Heart right ventricle (tissue), 16 donors: ENCODE measurements around the gene CTSK. TPM values are rescaled to one million over a fixed set of nuclear protein-coding genes. Genes with fewer than 3 reads are reported as not detected.

Experiments used
- ATAC-seq, 8 donors: fragments of 200-7000 bp; cut with Tn5 transposase; one replicate each; pipeline ENCODE4 v1.9.1; 2020; ENCODE audit warnings: mild to moderate bottlenecking in 8 of 8, moderate library complexity in 8 of 8, moderate number of reproducible peaks in 1 of 8
- DNase-seq, 2 donors: peaks; one replicate each; pipeline ENCODE4 v3.0.0-alpha.2; 2020
- H3K27ac ChIP-seq, 10 donors: fragments of 200-600 bp; sonication (generic) in 2 of 10; one replicate each; pipeline versions ENCODE4 v1.5.0 to v1.8.0; 2020 to 2022; ENCODE audit warnings: mild to moderate bottlenecking in 3 of 10
- H3K27me3 ChIP-seq, 7 donors: fragments of 200-600 bp; one replicate each; pipeline ENCODE4 v1.8.0; 2021 to 2022; ENCODE audit warnings: mild to moderate bottlenecking in 2 of 7
- H3K36me3 ChIP-seq, 9 donors: fragments of 200-600 bp; sonication (generic) in 1 of 9; one replicate each; pipeline versions ENCODE4 v1.5.0 to v1.8.0; 2020 to 2022; ENCODE audit warnings: mild to moderate bottlenecking in 2 of 9
- H3K4me1 ChIP-seq, 9 donors: fragments of 200-600 bp; sonication (generic) in 1 of 9; one replicate each; pipeline versions ENCODE4 v1.5.0 to v1.8.0; 2020 to 2022; ENCODE audit warnings: mild to moderate bottlenecking in 4 of 9
- H3K4me3 ChIP-seq, 10 donors: fragments of 200-600 bp; sonication (generic) in 2 of 10; one replicate each; pipeline versions ENCODE4 v1.5.0 to v1.8.0; 2020 to 2022; ENCODE audit warnings: mild to moderate bottlenecking in 7 of 10, moderate library complexity in 2 of 10
- H3K9me3 ChIP-seq, 11 donors: fragments of 200-600 bp in 10 of 11; sonication (generic) in 2 of 11; one replicate each; pipeline versions ENCODE4 v1.5.0 to v1.8.0; 2013 to 2022; ENCODE audit warnings: mild to moderate bottlenecking in 2 of 11, control low read depth in 1 of 11, moderate library complexity in 1 of 11
- CTCF ChIP-seq, 9 donors: fragments of 200-600 bp; sonication (generic) in 2 of 9; IDR thresholded peaks; one replicate each; pipeline versions ENCODE4 v1.5.0 to v1.8.0; 2021 to 2022; ENCODE audit warnings: antibody characterized with exemption in 9 of 9, mild to moderate bottlenecking in 5 of 9, moderate library complexity in 1 of 9
- WGBS, 2 donors: extraction: QIAGEN DNeasy Blood & Tissue Kit; methylation state at CpG; one replicate each; pipeline ENCODE4 v1.1.7; 2013; ENCODE audit warnings: inconsistent platforms in 1 of 2; 5-methylcytosine and 5-hydroxymethylcytosine counted together
- intact Hi-C, 10 donors: fragments of 100-400 bp; cut with DNase I; formaldehyde crosslinking; loops; one replicate each; pipeline versions ENCODE4 v1.11.1 to v1.14.2; 2022
- polyA plus RNA-seq, 2 donors: library from polyadenylated mRNA; stranded (reverse); fragments of 200-250 nt; gene quantifications; one replicate each; pipeline ENCODE4 v1.2.3, GENCODE V29; 2013
- total RNA-seq, 10 donors: library from RNA; stranded (reverse); fragmentation: NEBNext Ultra II Directional in 3 of 10; extraction: Animal tissue kit (Norgen Biotek cat#: 25700) in 3 of 10; gene quantifications; one replicate each; pipeline versions ENCODE4 v1.2.1 to v1.2.4, GENCODE V29; 2021 to 2023
- donor health status: Arrhythmogenic right ventricular cardiomyopathy.
- donor health status: ischemic (EF 13 %, LVEDD 7.1; RV severe dilation, severe dysfunction).
- donor health status: healthy with polysubstance abuse.
- donor health status: DM: no; HTN: yes; CAD: no.
- donor health status: DM: no; HTN: no; CAD: no.
- donor health status: ischemic (EF 25% LVEDD 6.9; RV normal size, moderate dysfunction).
- donor health status: ischemic (EF 25% LVEDD 5.7; RV mildly dilated, moderate dysfunction).
- donor health status: healthy.
- donor health status: DM: yes; HTN: yes; CAD: no.
- donor health status: Ischemic cardiomyopathy.
- donor health status: ischemic (EF 35%, LVEDD 5.7; RV mildly dilated, moderate dysfunction).
- donor health status: nonischemic (EF 11% LVEDD 7.7; RV severe dilation, severe dysfunction).
- donor health status: DM: yes; HTN: yes; CAD: no.
- donor health status: PGD.
- donor health status: ischemic (EF 29% LVEDD 5.4; RV normal size, mild dysfunction).
- donor health status: nonischemic (EF 23%, LVEDD 6.1; RV moderate dilation, normal function).

Gene CTSK
- total and polyA plus RNA-seq, 12 donors = 2.1 to 10.1 (median 6.3) TPM

DNA sequence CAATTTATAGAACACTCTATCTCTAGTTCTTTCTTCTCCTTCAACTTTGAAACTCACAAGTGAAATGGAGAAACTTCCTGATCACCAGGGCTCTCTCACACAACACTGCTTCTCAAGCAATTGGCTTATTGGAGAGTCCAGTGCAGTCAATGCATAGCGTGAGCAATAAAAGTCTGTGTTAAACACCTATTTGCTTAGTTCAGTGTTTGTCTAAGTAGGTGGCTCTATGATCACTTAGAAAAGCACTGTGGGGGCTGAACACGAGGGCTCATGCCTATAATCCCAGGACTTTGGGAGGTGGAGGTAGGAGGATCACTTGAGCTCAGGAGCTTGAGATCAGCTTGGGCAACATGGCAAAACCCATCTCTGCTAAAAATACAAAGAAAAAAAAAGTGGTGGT lies 54.6 kb downstream of the CTSK start:
- no peak for ATAC-seq
- intact Hi-C loops = no loop called here

GRCh38 chr1:150751443-150751842 lies 56.6 kb downstream of the CTSK start:
- no peak for DNase-seq
- WGBS, 2 donors = 92 to 93% methylated on average over 6 of the region's 6 CpGs
- TF ChIP-seq CTCF (IDR thresholded peaks at IDR 0.05) = no peak
- Histone ChIP-seq H3K27me3 (no peaks in the 10 kb centered on the region), H3K4me3 (no peak overlapping the region), H3K9me3 (no peaks in the 10 kb centered on the region), H3K36me3 (peaks cover 0 to 97% (median 7%) of the 10 kb centered on the region in 9 donors), H3K27ac (no peak overlapping the region), H3K4me1 (no peaks in the 10 kb centered on the region)
- ATAC-seq = no peak
- intact Hi-C loops = no loop called here

More for the DNA sequence above, 54.6 kb downstream of the CTSK start:
- 96 to 98% methylated on average over 2 of the region's 2 CpGs for WGBS, 2 donors
- Histone ChIP-seq H3K36me3 (peaks cover 0 to 97% (median 5%) of the 10 kb centered on the region in 9 donors), H3K27me3 (no peaks in the 10 kb centered on the region), H3K27ac (no peak overlapping the region), H3K9me3 (no peaks in the 10 kb centered on the region), H3K4me1 (no peaks in the 10 kb centered on the region), H3K4me3 (no peak overlapping the region)
- TF ChIP-seq CTCF (IDR thresholded peaks at IDR 0.05) = no peak
- DNase-seq = no peak

DNA sequence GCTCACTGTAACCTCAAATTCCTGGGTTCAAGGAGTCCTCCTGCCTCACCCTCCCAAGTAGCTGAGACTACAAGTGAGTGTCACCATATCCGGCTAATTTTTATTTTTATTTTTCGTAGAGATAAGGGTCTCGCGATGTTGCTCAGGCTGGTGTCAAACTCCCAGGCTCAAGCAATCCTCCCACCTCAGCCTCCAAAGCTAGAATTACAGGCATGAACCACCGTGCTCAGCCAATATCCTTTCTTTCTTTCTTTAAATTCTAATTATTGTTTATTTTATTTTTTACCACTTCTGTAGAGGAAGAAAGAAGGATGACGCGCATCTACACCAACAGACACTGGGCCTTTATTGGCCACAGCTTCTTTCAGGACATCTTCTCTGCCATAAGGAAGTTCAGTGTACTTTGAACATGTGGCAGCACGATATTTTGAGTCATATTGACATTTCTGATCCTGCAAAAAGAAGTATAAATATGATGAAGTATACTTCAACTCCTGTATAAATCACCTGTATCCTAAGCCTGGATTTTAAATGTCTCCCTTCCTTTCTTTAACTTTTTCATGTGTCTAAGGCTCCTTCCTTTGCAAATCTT lies 58.2 kb downstream of the CTSK start:
- DNase-seq = no peak
- Histone ChIP-seq H3K9me3 (no peaks in the 10 kb centered on the region), H3K36me3 (peaks cover 0 to 97% (median 10%) of the 10 kb centered on the region in 9 donors), H3K4me1 (no peaks in the 10 kb centered on the region), H3K27ac (no peak overlapping the region), H3K4me3 (no peak overlapping the region), H3K27me3 (no peaks in the 10 kb centered on the region)
- no peak for TF ChIP-seq CTCF (IDR thresholded peaks at IDR 0.05)
- intact Hi-C loops = no loop called here
- ATAC-seq = no peak
- 92 to 93% methylated on average over 8 of the region's 8 CpGs for WGBS, 2 donors

GRCh38 chr1:150748878-150749719 lies 59.0 kb downstream of the CTSK start:
- peaks cover 0 to 93% (median 10%) of the 10 kb centered on the region in 9 donors for H3K36me3 ChIP-seq
- H3K27ac ChIP-seq = no peak overlapping the region
- no peaks in the 10 kb centered on the region for H3K4me1 ChIP-seq
- H3K4me3 ChIP-seq = no peak overlapping the region
- no peak for TF ChIP-seq CTCF (IDR thresholded peaks at IDR 0.05)
- no peaks in the 10 kb centered on the region for H3K9me3 ChIP-seq
- intact Hi-C loops = no loop called here
- DNase-seq (no peak), ATAC-seq (no peak)
- WGBS, 2 donors = 91 to 93% methylated on average over 12 of the region's 12 CpGs
- H3K27me3 ChIP-seq = no peaks in the 10 kb centered on the region

Other genes starting within 250 kb of the CTSK start
- gene MCL1, start 228.7 kb downstream of the CTSK start, total RNA-seq = 100 to 1,000 TPM in 8 of 10 donors, 10 to 100 TPM in 2; 76.4 to 155 (median 122) TPM
- gene MCL1, start 228.7 kb downstream of the CTSK start, polyA plus RNA-seq = 10 to 100 TPM; 54.3 to 77.7 TPM
- gene ENSA, start 178.6 kb downstream of the CTSK start, total RNA-seq = 100 to 1,000 TPM; 115 to 148 (median 132) TPM
- 10 to 100 TPM; 66.7 to 92.6 TPM for gene ENSA, start 178.6 kb downstream of the CTSK start, polyA plus RNA-seq
- gene GOLPH3L, start 111.1 kb downstream of the CTSK start, total RNA-seq = 10 to 100 TPM; 10.9 to 17.8 (median 15.4) TPM
- 1 to 10 TPM; 7.6 to 8.6 TPM for gene GOLPH3L, start 111.1 kb downstream of the CTSK start, polyA plus RNA-seq
- under 1 TPM in 2 of 10 donors, not detected in 8; 0.23 to 0.33 TPM for gene HORMAD1, start 87.4 kb downstream of the CTSK start, total RNA-seq
- gene HORMAD1, start 87.4 kb downstream of the CTSK start, polyA plus RNA-seq = not detected
- 100 to 1,000 TPM in 1 of 10 donors, 10 to 100 TPM in 9; 11.9 to 201 (median 18.2) TPM for gene CTSS, start 42.5 kb downstream of the CTSK start, total RNA-seq
- 1 to 10 TPM; 6.5 to 8.7 TPM for gene CTSS, start 42.5 kb downstream of the CTSK start, polyA plus RNA-seq
- gene ARNT, start 68.3 kb upstream of the CTSK start, total RNA-seq = 10 to 100 TPM; 30.4 to 38.3 (median 33.3) TPM
- gene ARNT, start 68.3 kb upstream of the CTSK start, polyA plus RNA-seq = 10 to 100 TPM; 10.4 to 16.3 TPM
- gene CTXND2, start 78.9 kb upstream of the CTSK start, total RNA-seq = not detected
- not detected for gene CTXND2, start 78.9 kb upstream of the CTSK start, polyA plus RNA-seq
- 10 to 100 TPM; 14.5 to 23.8 (median 17.6) TPM for gene SETDB1, start 118.1 kb upstream of the CTSK start, total RNA-seq
- gene SETDB1, start 118.1 kb upstream of the CTSK start, polyA plus RNA-seq = 10 to 100 TPM in 1 of 2 donors, 1 to 10 TPM in 1; 9.1 to 20.9 TPM
- 10 to 100 TPM; 56.5 to 99.4 (median 73.5) TPM for gene CERS2, start 166.6 kb upstream of the CTSK start, total RNA-seq
- 100 to 1,000 TPM in 1 of 2 donors, 10 to 100 TPM in 1; 79.2 to 104 TPM for gene CERS2, start 166.6 kb upstream of the CTSK start, polyA plus RNA-seq
- gene ANXA9, start 174.0 kb upstream of the CTSK start, total RNA-seq = under 1 TPM in 4 of 10 donors, not detected in 6; 0.15 to 0.36 (median 0.20) TPM
- under 1 TPM; 0.06 to 0.15 TPM for gene ANXA9, start 174.0 kb upstream of the CTSK start, polyA plus RNA-seq
- 10 to 100 TPM; 40.7 to 70.6 (median 55.7) TPM for gene MINDY1, start 198.6 kb upstream of the CTSK start, total RNA-seq
- 10 to 100 TPM in 1 of 2 donors, 1 to 10 TPM in 1; 9.8 to 18.7 TPM for gene MINDY1, start 198.6 kb upstream of the CTSK start, polyA plus RNA-seq
- gene PRUNE1, start 200.2 kb upstream of the CTSK start, total RNA-seq = 10 to 100 TPM; 37.5 to 50.1 (median 46.0) TPM
- gene PRUNE1, start 200.2 kb upstream of the CTSK start, polyA plus RNA-seq = 10 to 100 TPM; 11.5 to 24.4 TPM
- gene BNIPL, start 228.3 kb upstream of the CTSK start, total RNA-seq = under 1 TPM; 0.21 to 0.78 (median 0.32) TPM
- gene BNIPL, start 228.3 kb upstream of the CTSK start, polyA plus RNA-seq = 1 to 10 TPM in 1 of 2 donors, under 1 TPM in 1; 0.06 to 1.8 TPM
- 10 to 100 TPM in 3 of 10 donors, 1 to 10 TPM in 7; 5.4 to 12.6 (median 8.0) TPM for gene C1orf56, start 239.5 kb upstream of the CTSK start, total RNA-seq
- gene C1orf56, start 239.5 kb upstream of the CTSK start, polyA plus RNA-seq = 1 to 10 TPM; 5.2 to 5.8 TPM